ENCODE results near the gene TXNRD3.

- TF ChIP-seq CTCF (IDR thresholded peaks at IDR 0.05; ENCODE audit: poor library complexity) (no peak), EZH2 (IDR thresholded peaks at IDR 0.05; ENCODE audit: borderline replicate concordance) (no peak)
Measured at GRCh38 chr3:126659915-126660886, 5.3 kb upstream of the TXNRD3 start.

All from hepatocyte (in vitro differentiated cells).